Endothelial cell (in vitro differentiated cells): ENCODE results near the gene ROCK2. TPM values are rescaled to one million over a fixed set of nuclear protein-coding genes. Genes with fewer than 3 reads are reported as not detected.

Experiments used
- DNase-seq: peaks from one replicate; pipeline ENCODE4 v3.0.0; 2021; ENCODE audit warnings: low spot score
- H3K27ac Mint-ChIP-seq: one replicate; pipeline ENCODE4 v1.8.0; 2021; ENCODE audit warnings: mixed read lengths, inconsistent platforms; ENCODE audit not compliant: unreplicated experiment
- H3K27me3 Mint-ChIP-seq: one replicate; pipeline ENCODE4 v1.8.0; 2021; ENCODE audit warnings: mild to moderate bottlenecking, moderate library complexity, mixed read lengths, inconsistent platforms; ENCODE audit not compliant: unreplicated experiment
- H3K36me3 Mint-ChIP-seq: one replicate; pipeline ENCODE4 v1.8.0; 2021; ENCODE audit warnings: mild to moderate bottlenecking, low read depth, mixed read lengths, inconsistent platforms; ENCODE audit not compliant: unreplicated experiment
- H3K4me1 Mint-ChIP-seq: one replicate; pipeline ENCODE4 v1.8.0; 2021; ENCODE audit warnings: mild to moderate bottlenecking, mixed read lengths, inconsistent platforms; ENCODE audit not compliant: unreplicated experiment
- H3K4me3 Mint-ChIP-seq: one replicate; pipeline ENCODE4 v1.8.0; 2021; ENCODE audit warnings: mild to moderate bottlenecking, mixed read lengths, inconsistent platforms; ENCODE audit not compliant: unreplicated experiment
- H3K9me3 Mint-ChIP-seq: one replicate; pipeline ENCODE4 v1.8.0; 2021; ENCODE audit warnings: mixed read lengths, inconsistent platforms; ENCODE audit not compliant: unreplicated experiment
- total RNA-seq: library from RNA; stranded (reverse); fragmentation: NEBNext Ultra II Directional; extraction: Animal tissue kit (Norgen Biotek cat#: 25700); gene quantifications from one replicate; pipeline ENCODE4 v1.2.1, GENCODE V29; 2021; ENCODE audit not compliant: unreplicated experiment
- TF ChIP-seq, protein P1 (sequence below): fragments of 200-600 bp; sonication (generic); IDR thresholded peaks from one replicate; pipeline ENCODE4 v1.5.0; 2021; ENCODE audit warnings: antibody characterized with exemption; ENCODE audit not compliant: unreplicated experiment

Gene ROCK2
- total RNA-seq, 1 donor from 2014 or later = 52.8 TPM

GRCh38 chr2:11305958-11306357 lies 38.5 kb downstream of the ROCK2 start:
- Mint-ChIP-seq H3K4me1 (peaks cover 11% of the 10 kb centered on the region), H3K4me3 (no peak overlapping the region), H3K36me3 (no peaks in the 10 kb centered on the region), H3K27ac (no peak overlapping the region), H3K27me3 (peaks cover 2% of the 10 kb centered on the region), H3K9me3 (no peaks in the 10 kb centered on the region)
- TF ChIP-seq, protein P1, sequence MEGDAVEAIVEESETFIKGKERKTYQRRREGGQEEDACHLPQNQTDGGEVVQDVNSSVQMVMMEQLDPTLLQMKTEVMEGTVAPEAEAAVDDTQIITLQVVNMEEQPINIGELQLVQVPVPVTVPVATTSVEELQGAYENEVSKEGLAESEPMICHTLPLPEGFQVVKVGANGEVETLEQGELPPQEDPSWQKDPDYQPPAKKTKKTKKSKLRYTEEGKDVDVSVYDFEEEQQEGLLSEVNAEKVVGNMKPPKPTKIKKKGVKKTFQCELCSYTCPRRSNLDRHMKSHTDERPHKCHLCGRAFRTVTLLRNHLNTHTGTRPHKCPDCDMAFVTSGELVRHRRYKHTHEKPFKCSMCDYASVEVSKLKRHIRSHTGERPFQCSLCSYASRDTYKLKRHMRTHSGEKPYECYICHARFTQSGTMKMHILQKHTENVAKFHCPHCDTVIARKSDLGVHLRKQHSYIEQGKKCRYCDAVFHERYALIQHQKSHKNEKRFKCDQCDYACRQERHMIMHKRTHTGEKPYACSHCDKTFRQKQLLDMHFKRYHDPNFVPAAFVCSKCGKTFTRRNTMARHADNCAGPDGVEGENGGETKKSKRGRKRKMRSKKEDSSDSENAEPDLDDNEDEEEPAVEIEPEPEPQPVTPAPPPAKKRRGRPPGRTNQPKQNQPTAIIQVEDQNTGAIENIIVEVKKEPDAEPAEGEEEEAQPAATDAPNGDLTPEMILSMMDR = no peak
- no peak for DNase-seq

GRCh38 chr2:11305338-11305737 lies 39.1 kb downstream of the ROCK2 start:
- Mint-ChIP-seq H3K4me1 (peaks cover 8% of the 10 kb centered on the region), H3K36me3 (no peaks in the 10 kb centered on the region), H3K27ac (no peak overlapping the region), H3K4me3 (no peak overlapping the region), H3K9me3 (no peaks in the 10 kb centered on the region), H3K27me3 (peaks cover 2% of the 10 kb centered on the region)
- no peak for DNase-seq
- TF ChIP-seq, protein P1 = no peak

- no peak for DNase-seq
- Mint-ChIP-seq H3K27ac (no peak overlapping the region), H3K4me1 (peaks cover 8% of the 10 kb centered on the region), H3K4me3 (no peak overlapping the region), H3K36me3 (no peaks in the 10 kb centered on the region), H3K9me3 (no peaks in the 10 kb centered on the region), H3K27me3 (peaks cover 2% of the 10 kb centered on the region)
- TF ChIP-seq, protein P1 = no peak
Measured at GRCh38 chr2:11304476-11304875, 40.0 kb downstream of the ROCK2 start.

- TF ChIP-seq, protein P1 = no peak
- Mint-ChIP-seq H3K4me3 (no peak overlapping the region), H3K9me3 (no peaks in the 10 kb centered on the region), H3K27ac (no peak overlapping the region), H3K4me1 (peaks cover 8% of the 10 kb centered on the region), H3K27me3 (peaks cover 2% of the 10 kb centered on the region), H3K36me3 (no peaks in the 10 kb centered on the region)
- DNase-seq = no peak
Measured at GRCh38 chr2:11303290-11304013, 41.0 kb downstream of the ROCK2 start.

DNA sequence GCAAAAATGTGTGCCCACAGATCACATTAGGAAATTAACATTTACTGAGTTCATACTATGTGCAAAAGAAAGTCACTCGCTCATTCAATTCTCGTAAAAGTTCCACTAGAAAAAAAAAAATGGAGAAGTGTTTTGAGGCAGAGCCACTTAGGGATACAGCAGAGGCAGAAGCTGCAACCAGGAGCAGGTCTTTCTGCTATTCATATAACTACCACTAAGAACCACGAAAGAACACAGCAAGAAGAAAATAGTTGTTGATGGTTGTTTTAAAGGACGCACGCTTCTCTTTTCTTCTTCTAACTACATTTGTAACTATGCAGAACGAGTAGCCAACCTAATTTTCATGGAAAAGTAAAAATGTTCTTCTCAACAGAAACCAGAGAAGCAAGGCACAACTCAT lies 45.0 kb downstream of the ROCK2 start:
- DNase-seq = no peak
- TF ChIP-seq, protein P1 = no peak
- H3K27me3 Mint-ChIP-seq = no peaks in the 10 kb centered on the region
- no peaks in the 10 kb centered on the region for H3K4me1 Mint-ChIP-seq
- H3K4me3 Mint-ChIP-seq = no peak overlapping the region
- H3K36me3 Mint-ChIP-seq = no peaks in the 10 kb centered on the region
- no peaks in the 10 kb centered on the region for H3K9me3 Mint-ChIP-seq
- H3K27ac Mint-ChIP-seq = no peak overlapping the region
